ENCODE measurements around the gene PSG5.
"Not testable (repeated sequence)": the region's sequence is repeated elsewhere in the genome, so short reads cannot be mapped to it uniquely, and the experiment has no call there.

Gene PSG5

GRCh38 chr19:43181869-43182771, 4.2 kb downstream of the PSG5 start:
- peak; percentile 81 for DNase-seq

GRCh38 chr19:43179569-43180147, 6.7 kb downstream of the PSG5 start:
- DNase-seq = not testable (repeated sequence)

- not testable (repeated sequence) for DNase-seq
Observed at GRCh38 chr19:43178577-43178976, 7.8 kb downstream of the PSG5 start.

- DNase-seq = not testable (repeated sequence)
Observed at GRCh38 chr19:43165906-43166305, 20.4 kb downstream of the PSG5 start.

GRCh38 chr19:43163135-43163534, 23.2 kb downstream of the PSG5 start:
- DNase-seq = not testable (repeated sequence)

GRCh38 chr19:43162261-43162660, 24.1 kb downstream of the PSG5 start:
- not testable (repeated sequence) for DNase-seq

DNA sequence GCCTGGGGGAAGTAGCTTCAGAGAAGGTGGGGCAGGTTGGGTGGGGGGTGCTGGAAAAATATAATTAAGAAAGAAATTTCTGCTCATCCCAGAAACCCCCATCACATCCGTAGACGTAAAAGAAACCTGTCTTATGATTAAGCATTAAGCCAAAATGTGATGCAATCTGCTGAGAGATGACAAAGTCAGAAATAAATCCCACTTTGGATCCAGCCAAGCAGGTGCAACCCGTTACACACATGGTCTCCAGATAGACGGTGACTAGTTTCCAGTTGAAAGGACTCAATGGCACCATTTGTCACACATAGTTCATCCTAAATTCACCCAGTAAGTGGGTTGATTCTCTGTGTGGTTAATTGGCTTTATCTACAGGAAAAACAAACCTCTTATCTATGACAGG, 34.1 kb downstream of the PSG5 start:
- DNase-seq = no peak

DNA sequence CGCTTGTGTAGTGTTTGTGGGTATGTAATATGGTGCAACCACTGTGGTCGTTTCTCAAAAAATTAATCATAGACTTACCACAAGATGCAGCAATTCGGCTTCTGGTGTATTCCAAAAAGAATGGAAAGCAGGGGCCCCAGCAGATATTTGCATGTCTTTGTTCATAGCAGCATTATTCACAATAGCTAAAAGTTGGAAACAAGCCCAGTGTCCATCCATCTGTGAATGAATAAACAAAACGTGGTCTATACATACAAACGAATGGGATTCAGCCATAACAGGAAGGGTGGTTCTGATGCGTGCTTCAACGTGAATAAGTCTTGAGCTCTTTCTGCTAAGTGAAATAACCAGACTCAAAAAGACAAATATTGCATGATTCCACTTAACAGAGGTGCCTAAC, 36.5 kb downstream of the PSG5 start:
- DNase-seq = not testable (repeated sequence)

GRCh38 chr19:43148233-43148632, 38.1 kb downstream of the PSG5 start:
- DNase-seq = no peak

- DNase-seq = not testable (repeated sequence)
Observed at GRCh38 chr19:43141763-43142162, 44.6 kb downstream of the PSG5 start.

DNA sequence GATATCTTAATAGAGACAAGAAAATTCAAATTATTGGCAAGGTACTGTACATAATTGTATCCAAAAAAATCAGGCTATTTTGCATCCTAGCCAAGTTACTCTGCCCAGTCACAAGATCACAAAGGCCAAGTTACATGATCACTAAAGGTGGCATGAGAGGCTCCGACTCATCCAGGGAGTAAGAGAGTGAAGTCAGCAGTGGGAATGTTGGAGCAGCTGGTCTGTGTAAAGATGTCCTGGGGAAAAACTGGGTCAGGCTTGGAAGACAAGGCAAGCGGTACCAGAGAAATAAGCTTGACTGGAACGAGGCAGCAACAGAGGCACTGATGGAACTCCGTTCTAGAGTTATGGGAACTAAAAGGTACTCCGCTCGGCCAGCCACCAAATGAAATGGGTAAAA, 53.6 kb downstream of the PSG5 start:
- no peak for DNase-seq

DNA sequence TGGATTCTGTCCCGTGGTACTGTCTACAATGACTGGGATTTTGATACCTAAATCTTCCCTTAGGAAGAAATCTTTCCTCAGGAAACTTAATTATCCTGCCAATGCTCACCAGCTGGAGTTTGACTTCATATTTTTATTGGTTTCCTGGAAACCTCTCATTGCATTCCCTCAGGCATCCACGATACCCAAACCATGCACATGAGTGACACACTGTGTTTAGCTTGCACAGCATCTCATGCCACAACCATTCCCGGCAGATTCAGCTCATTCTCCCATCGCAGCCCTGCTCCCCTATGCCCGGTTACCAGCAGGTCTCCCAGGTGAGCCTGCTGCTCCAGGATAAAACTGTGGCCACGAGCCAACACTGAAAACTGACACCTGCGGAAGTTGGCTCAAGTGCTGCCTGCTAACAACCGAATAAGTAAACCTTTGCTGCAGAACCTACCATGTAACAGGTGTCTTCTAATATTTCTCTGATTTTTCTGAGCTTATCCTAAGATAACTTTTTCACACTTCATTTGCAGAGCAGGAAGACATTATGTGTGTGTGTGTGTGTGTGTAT, 55.0 kb downstream of the PSG5 start:
- DNase-seq = not testable (repeated sequence)

DNA sequence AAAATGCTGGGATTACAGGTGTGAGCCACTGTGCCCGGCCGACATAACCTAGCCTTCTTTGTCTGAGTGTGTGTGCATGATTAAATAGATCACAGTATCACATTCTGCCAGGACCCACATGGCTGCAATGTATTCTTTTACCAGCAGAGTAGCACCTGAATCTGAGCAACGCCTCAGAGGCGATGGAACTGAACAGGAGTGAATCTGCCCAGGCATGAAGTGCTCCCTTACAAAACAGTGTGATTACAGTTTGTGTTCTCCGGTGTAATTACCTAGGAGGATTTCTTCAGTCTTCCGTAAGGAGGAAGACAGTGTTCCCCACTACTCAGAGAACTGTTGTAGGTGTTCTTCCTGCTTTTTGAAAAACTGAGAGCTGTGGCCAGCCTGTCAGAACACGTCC, 57.1 kb downstream of the PSG5 start:
- DNase-seq = not testable (repeated sequence)

- peak; percentile 88 for DNase-seq
Observed at GRCh38 chr19:43127336-43127735, 59.0 kb downstream of the PSG5 start.

DNA sequence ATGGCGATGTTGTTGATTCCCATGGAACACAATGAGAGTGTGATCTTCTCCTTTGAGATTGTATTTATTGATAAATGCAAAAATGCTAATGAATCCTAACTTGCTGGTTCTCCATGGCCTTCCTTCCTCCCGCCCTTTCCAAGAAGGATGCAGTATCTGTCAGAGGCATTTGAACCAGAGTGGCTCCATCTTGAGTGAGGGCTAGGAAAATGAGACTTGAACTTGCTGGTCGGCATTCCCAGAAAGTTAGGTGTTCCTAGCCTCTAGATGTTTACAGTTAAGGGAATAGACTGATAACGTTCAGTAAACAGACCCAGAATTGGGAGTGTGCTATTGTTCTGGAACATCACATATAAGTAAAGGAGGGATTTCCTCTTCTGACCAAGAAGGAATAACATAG, 59.6 kb downstream of the PSG5 start:
- DNase-seq = no peak

DNA sequence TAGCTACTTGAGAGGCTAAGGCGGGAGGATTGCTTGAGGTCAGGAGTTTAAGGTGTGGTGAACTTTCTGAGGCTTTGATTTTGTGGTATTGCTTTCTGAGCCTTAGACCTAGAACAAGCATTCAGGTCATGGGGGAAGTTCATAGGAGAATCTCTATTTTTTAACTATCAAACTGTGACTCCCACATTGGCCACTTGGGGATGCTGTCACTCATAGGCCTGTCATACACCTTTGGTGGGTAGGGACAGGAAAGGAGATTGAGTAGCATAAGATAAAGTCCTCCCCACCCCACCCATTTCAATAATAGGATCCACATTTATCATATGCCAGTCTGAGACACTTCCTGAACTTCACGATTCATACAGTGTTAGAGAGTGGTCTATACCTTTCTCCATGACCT, 62.0 kb downstream of the PSG5 start:
- no peak for DNase-seq

DNA sequence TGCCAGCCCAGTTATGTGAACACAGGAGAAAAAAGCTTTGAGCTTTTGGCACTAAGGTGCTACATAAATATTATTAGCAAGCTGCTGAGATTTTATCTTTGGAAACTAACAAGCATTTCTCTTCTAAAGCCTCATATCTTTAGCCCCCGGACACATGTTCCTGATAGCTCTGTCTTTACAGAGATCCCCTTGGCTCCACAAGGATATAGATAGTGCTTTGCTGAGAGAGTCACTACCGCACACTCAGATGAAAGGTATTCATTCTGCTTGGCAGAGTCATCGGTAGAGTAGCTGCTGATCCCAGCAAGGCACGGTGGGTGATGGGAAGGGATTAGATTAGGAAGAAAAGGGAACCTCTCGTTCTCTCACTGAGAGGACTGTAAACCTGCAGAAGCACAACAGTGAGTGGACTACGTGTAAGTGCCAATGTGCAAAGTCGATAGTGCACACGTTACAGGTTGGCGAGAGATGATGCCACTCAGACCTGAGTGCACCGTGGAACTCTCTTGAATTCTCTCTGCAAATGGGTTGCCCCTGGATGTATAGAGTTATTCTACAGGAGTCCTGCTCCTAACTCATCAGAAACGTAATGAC, 65.8 kb downstream of the PSG5 start:
- peak; percentile 72 for DNase-seq

DNA sequence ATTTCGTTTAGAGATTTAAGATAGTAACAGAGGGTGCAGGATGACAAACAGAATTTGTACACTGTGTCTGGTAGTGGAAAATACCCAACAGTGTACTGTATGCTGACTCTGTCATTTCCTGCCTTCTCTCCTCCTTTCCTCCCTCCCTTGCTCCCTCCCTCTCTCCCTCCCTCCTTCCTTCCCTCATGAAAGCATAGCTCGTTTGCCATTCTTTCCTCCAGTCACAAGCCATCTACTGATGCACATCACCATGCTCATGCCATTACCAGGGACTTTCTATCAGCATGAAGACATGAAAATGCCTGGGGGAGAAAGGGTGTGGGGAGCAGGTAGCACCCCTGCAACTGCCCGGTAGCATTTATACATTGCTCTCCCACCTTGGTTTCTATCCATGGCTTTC, 66.8 kb downstream of the PSG5 start:
- DNase-seq = not testable (repeated sequence)
